GM21390 (cell line): Measurements from ENCODE around the gene PPP2R5C.

Experiments
- ATAC-seq: cut with Tn5 transposase; IDR thresholded peaks from one replicate; pipeline ENCODE4 v1.9.1; 2021; ENCODE audit not compliant: unreplicated experiment

Gene PPP2R5C

DNA sequence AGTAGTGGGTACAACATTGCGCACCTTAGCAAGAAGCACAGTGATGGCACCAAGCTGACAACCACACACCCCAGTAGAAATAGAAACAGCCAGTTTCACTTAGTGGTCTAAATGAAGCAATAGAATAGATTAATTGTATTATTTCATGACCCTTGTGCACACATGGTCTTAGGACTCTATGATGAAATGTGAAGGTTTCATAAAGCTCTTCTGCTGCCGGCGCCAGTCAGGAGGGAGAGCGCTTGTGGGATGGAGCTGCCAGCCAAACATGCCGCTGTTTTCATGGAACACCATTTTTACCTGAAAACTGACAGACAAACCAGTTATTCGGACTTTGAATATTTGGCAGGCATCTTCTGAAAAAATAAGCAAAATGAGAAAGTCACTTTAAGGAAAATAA lies 100.0 kb downstream of the PPP2R5C start:
- ATAC-seq: no peak

DNA sequence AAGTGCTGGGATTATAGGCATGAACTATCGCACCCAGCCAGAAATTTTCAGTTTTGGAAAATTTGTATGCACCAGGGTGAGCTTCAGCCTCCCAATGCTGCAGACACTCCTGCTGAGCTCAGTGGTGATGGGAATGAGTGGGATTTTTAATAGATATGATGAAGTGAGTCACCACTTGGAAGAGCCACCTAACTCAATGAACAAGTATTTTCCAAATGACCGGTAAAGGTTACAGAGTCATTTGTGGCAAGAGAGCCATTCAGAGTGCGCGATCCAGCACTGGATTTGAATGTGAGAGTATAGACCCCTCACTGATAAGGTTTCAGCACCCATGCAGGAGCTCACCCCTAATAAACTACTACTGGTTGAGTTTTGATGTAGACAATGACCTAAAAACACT lies 100.7 kb downstream of the PPP2R5C start:
- no peak for ATAC-seq

DNA sequence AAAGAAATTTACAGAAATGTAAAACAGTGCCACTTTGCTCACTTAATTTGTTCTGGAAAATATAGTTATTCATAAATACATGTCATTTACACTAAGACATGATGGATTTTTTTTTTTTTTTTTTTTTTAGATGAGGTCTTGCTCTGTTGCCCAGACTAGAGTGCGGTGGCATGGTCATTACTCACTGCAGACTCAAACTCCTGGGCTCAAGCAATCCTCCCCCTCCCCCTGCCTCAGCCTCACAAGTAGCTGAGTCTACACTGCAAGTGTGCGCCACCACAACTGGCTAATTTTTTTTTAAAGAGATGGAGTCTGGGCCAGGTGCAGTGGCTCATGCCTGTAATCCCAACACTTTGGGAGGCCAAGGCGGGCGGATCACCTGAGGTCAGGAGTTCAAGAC lies 101.2 kb downstream of the PPP2R5C start:
- ATAC-seq: no peak

DNA sequence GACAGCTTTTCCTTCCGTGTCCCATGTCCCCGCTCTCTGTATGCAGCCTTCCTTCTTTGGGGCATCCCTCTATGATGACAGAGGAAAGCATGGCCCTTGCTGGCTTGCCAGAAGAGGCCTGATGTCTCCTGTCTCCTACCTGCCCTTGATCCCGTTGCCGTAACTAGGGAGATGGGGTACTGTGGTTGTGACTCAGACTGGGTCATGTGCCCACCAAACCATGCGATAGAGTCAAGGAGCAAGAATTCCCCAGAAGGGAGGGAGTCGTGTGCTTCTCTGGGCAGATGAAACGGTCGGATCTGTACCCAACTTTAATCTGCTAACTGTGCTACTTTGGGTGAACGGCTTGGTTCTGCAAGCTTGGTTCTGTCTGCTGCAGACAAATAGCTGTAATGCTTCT lies 103.8 kb downstream of the PPP2R5C start:
- ATAC-seq: no peak

DNA sequence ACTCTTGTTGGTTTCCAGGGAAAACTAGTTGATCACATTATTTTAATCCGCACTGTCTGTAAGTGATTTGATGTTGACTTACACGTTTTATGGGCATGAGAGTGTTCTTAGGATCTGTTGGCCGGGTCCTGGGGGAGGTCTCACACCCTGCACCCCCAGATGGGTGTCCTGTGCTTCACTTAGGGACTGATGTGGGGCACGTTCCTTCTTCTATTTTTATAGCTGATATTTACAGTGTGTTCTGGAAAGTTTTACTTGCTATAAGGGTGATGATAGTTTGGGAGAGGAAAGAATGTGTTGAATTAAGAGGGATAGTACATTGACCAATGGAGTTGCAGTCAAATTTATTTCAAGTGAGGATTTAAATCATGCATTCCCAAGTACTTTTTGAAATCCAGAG lies 106.3 kb downstream of the PPP2R5C start:
- ATAC-seq: no peak

DNA sequence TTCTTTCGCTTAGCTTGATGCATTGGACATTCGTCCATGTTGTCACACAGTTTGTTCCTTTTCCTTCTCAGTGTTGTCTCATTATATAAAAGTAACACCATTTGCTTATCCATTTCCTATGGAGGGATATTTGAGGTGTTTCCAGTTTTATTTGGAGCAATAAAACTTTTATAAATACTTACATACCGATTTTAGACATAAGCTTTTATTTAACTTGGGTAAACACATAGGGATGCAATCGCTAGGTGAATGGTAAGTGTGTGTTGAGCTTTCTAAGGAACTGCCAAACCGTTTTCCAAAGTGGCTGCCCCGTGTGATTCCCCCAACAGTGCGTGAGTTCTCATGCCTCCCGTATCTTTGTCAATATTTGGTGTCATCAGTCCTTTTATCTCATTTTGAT lies 107.7 kb downstream of the PPP2R5C start:
- no peak for ATAC-seq

DNA sequence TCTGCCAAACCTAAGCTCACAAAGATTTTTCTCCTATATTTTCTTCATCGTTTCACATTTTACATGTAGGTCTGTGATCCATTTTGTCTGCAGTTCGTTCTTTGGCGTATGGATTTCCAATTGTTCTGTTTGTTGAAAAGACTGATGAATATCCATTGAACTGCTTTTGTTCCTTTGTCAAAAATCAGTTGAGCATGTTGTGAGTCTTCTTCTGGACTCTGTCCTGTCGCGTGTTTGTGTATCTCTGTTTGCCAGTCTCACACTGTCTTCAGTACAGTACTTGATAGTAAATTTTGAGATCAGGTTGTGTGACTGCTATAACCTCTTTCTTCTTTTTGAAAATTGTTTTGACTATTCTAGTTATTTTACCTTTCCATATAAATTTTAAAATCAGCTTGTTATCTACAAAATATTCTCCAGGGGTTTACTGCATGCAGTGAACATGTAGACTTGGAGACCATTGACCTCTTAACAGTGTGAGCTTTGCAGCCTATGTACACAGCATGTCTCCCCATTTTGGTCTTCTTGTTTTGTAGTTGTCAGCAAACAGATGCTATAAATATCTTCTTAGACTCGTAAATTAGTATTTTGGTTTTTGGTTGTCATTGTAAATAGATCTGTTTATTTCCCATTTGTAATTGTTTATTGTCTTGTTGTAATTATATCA lies 108.9 kb downstream of the PPP2R5C start:
- no peak for ATAC-seq

DNA sequence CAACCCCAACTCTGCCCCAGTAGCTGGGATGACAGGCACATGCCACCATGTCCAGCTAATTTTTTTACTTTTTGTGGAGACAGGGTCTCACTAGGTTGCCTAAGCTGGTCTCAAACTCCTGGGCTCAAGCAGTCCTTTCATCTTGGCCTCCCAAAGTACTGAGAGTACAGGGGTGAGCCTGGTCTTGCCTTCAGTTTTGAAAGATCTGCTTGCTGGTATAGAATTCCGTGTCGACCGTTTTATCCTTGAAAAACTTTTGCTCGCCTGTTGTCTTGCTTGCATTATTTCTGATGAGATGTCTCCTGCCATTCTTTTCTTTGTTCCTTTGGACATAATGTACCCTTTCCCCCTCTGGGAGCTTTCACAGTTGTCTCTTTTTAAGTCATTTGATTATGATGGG lies 110.8 kb downstream of the PPP2R5C start:
- no peak for ATAC-seq

DNA sequence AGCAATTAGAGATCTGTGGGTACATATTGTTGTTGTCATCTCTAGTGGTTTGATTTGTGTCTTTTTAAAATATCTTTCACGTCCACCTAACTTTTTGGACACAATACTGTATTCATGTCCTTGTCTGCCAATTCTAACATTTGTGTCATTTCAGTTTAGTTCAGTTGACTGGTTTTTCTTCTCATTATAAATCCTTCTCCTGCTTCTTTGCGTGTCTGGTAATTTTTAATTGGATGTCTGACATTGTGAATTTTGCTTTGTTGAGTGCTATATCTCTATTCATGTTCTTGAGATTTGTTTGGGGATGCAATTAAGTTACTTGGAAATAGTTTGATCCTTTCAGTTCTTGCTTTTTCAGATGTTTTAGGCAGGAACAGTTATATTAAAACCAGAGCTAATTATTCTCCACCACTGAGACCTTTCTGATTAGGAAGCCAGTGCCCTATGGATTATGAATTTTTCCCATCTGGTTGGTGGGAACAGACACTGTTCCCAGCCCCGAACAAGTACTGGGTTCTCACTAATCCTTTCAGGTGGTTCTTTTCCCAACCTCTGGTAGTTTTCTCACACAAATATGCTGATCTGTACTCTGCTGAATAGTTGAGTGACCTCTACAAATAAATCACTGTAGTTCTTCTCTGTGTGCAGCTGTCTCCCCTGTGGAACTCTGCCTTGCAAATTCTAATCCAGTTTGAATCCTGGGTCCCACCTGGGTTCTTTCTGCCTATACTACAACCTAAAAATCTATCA lies 111.7 kb downstream of the PPP2R5C start:
- no peak for ATAC-seq

DNA sequence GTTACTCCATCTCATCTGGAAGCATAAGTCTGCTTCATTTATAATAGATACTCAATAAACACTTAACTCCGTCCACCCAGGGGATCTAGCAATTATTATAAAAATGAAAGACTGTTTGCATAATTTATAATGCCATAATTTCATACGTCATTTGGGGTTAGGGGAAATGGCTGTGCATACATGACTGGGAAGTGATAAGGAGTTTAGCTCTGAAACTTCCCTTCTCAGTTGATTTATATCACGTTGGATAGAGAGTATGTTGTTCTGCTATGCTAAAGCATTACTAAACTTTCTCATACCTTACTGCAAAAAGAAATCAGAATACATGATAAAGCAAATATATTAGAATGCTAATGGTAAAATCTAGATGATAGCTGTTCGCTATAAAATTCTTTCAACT lies 112.5 kb downstream of the PPP2R5C start:
- no peak for ATAC-seq

DNA sequence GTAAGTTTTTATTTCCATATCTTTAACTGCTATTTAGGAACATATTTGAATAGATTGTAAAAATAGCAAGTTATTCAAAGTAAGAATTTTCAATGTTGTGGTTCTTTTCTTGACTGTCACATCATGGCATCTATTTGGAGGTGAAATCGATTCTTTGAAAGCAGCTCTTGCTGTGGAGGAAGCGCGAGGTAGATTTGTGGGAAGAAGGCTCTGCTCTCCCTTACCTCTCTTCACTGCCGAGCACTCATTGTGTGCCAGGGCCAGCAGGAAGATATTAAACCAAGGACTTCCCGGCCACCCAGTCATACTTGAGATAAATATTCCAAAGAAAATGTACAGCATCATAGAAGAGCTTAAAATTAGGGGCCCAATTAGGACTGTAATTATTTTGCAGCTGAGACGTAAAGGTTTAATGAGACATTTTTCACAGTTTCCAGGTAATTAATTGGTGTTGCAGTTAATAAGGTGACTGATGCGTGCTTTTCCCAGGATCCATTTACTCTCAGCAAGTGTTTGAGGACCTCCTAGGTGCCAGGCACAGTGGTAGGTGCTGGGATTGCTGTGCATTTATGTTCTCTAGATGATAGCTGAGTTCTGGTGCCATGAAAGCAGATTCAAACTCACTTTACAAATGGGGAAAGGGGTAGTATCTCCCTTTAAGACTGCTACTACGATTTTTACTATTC lies 113.7 kb downstream of the PPP2R5C start:
- ATAC-seq: no peak

DNA sequence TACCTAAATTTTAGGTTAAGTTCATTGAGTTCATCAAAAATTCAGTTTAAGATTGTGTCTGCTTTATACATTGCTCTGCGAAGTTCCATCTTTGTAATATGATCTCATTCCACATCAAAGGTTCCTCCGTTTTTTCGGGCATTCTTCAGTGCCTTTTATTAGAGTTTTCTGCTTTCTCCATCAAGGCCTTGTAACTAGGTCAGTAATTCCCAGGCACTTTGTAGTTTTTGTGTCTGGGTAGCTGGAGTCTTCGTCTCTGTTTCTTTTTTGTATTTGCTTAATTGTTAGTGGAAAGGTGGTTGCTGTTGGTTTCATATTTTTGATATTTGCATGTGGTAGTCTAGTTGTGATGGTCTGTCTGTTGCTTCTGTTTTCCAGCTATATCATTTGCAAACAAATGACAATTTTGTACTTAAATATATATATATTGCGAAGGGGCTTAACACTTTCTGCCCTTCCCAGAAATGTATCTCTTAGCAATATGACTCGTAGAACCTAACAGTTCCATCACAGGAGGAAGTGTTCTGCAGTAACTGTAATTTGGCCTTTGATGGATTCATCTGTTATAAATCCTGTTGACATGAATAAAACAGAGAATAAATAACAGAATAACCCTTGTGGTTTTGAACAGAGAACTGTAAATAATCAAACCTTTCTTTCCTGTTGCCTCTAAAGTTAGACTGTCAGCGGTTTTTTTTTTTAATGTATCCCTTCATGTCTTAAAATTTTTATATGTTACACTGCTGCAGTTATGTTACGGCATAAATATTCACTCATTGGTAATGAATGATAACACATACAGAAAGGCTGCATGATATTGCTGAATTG lies 114.4 kb downstream of the PPP2R5C start:
- peak; percentile 35 for ATAC-seq

DNA sequence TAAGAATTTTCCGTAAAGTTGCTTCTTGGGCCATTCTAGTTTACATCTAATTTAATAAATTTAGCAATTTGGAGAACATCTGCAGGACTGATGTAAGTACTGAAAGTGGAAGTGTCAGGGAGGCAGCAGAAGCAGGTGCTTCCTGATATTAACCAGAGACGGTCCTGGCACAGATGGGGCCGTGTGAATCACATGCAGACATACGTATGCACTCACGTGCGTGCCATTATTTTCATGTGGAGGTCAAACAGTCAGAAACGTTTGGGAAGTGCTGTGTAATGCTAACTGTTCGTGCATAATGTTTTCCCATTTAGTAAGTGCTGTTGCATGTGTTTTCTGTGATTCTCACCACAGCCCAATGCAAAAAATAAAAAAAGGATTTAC lies 115.0 kb downstream of the PPP2R5C start:
- ATAC-seq: peak; percentile 84

DNA sequence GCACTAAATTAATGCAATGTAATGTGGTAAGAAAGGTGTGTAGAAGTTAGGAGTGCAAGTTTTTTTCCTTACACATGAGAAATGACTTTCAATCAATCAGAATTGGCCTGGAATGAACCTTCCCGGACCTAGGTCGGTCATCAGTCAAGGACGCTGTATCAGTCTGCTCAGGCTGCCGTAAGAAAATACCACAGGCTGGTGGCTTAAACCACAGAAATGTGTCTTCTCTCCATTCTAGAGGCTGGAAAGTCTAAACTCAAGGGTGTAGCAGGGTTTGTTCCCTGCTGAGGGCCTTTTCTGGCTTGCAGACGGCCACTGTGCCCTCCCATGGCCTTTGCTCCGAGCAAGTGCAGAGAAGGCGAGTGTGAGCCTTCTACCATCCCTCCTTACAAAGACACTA lies 116.3 kb downstream of the PPP2R5C start:
- ATAC-seq: no peak

DNA sequence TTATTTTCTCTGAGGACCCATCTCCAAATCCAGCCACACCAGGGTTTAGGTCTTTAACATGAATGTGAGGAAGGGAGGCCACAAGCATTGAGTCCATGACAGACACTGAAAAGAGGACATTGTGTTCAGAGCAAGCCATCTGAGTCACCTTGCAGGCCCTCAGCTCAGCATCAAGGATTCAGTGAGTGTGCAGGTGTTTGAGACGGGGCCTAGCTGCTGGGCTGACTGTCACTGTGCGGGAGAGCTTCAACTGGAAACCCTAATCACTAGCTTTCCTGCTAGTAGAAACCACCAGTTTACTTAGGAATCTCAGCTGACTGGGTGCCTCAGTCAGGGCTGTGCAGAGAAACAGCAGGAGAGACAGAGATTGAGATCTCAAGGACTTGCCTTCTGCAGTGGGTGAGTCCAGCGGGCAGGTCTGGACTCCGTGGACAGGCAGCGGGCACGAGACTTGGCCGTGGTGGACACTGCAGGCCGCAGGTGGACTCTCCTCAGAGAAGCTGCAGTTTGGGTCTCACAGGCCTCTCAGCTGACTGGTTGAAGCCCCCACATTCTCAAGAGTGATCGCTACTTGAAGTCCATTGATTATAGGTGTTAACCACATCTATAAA lies 116.8 kb downstream of the PPP2R5C start:
- no peak for ATAC-seq

DNA sequence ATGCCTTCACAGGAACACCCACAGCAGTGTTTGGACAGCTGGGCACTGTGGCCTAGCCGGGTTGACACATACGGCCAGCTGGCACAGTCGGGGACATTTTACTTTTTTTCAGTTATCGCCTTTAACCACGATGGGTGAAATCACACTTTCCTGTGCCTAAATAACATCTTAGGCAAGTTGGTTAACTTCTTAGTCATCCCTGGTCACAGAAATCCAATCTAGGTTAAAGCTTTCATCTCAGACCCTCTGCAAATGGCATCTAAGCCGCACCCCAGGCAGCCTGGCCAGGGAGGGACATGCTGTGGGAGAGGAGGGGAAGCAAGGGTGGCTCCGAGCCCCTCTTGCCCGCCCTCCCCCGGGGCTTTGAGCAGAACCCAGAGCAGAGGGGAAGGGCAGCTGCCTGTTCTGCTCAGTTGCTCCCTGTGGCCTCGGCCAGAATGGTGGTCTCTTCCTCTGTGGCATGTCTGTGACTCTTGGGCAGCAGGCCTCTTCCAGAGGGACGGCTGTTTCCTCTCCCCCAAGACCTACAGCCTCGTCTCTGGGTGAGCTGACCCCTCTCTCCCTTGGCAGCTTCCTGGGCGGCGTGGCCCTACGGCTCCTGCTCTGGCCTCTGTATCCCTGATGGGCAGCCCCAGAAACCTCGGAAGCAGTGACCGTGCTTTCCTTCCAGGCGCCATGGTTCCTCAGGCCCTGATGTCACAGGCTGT lies 117.5 kb downstream of the PPP2R5C start:
- ATAC-seq: no peak

DNA sequence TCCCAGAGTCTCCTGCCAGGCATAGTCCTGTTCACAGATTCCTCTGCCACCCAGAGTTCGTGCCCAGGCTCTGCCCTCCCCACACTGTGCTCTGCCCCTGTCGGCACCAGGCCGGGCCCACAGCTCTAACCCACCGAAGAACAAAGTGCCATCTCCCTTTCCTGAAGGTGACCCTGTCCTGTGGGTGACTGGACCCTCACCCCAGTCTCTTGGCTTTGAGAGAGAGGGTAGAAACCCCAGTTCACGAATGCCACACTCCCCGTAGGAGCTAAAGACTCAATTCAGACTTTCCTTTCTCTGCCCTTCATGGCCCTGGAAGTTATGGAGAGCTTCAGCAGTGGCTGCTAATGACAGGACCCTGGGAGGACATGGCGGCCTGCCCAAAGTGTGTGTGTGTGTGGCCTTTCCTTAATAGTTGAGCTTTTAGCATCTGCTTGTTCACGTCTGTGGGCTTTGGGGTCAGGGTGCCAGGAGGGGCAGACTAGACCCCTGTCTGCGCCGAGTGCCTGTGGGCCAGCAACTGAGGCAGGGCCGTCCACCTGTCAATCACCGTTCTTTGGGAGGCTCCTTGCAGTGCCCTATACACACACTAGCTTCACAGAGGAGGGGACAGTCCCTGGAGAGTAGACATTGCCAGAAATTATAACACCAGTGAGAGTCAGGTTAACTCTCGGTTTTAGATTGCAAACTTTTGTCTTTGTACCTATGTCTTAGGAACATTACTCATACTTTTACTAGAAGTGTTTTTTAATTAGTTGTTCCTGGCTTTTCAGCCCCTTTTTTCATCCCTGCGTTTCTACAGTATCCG lies 118.2 kb downstream of the PPP2R5C start:
- ATAC-seq: no peak

DNA sequence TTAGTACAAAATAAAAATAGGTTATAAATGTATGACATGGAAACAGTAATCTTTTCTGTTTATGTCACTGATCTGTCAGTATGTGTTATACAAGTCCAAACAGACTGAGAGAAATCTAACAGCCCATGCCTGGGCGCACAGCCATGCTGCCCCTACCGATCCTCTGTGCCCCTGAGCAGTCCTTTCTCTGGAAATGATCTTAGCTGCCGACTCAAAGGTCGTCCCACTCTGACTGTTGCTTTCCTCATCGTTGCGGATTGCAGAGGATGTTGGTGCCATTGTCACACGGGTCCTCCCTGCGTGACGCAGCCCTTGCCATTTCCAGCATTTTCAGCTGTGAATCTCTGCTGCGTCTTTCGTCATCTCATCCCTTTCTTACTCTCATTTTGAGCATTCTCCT lies 119.9 kb downstream of the PPP2R5C start:
- ATAC-seq: no peak

DNA sequence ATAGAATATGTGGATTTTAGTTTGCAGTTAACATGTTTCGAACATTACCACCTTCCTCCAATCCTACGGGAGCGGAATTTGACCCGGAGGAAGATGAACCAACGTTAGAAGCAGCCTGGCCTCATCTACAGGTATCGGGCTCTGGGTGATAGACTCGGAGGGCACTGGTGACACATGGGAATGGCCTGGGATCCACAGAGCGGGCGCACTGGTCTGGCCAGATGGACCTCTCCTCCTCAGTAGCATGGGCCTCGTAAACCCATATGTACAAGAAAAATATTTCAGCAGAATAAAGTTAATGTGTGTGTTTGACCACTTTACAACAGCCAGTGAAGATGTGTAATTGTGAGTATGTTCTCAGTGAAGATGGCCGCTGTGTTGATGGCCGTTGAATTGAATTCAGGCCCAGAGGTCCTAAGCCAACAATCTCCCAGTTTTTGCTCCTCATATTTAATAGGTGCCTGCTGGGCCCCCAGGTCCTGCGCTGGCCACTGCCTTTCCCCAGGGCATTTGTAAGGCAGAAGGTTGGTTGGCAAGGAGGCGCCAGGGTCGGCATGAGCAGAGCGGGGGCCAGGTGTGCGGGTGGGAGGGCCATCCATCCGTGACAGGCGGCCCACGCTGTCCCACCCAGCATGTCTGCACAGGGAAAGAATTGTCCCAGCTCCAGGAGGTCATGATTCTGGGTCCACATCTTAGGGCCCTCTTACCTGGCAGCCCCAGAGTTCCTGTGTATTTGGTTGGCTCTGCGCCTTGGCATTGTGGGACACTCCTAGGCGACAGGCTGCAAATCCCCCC lies 120.8 kb downstream of the PPP2R5C start:
- ATAC-seq: no peak
